NCI-H2227 (cell line): ENCODE results near the gene METTL3.

Source experiments
- DNase-seq: peaks from one replicate; lab custom pipeline; 2025; ENCODE audit not compliant: unreplicated experiment; lab: John Stamatoyannopoulos, UW

METTL3 gene

DNA sequence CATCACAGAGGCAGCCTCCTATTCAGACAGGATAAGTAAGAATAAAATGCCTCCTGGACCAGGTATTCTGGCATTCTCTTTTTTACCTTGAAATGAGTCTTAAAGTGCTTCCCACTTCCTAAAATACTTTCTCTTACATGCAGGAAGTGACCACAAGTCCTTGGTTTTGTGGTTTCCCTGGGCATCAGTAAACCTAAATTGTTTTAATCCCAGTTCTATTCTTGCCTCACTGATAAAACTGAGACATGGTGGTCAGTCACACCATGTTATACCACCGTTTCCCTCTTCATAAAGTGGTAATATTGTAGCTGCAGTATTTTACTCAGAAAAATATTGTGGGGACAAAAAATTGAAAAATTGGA, 16.2 kb upstream of the METTL3 start:
- no peak for DNase-seq

DNA sequence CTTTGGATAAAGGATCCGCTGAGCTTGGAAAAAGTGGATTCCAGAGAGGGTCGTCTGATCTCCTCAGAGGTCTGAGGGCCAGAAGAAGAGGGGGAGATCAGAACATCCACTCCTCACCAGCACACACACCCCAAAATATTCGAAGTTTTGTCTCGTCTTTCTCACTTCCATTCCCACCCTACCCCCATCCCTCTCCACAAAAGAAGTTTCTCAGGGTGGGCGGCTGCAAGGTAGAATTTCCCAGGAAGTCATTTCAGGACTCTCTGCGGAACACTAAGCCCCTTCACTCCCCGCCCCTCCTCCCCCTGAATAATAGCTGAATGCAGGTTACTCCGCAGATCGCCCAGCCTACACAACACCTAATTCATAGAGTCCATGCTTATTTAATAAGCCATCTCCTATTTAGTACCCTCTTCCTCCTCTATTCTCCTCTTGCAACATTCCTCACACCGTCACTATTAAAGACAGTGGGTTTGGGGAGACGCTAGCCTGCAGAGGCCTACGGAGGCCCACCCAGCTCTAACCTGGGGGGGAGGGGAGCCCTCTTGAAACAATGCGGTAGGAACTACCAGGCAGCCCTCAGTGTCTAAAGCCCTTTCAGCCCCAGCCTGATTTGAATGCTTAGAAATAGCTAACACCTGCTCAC, 15.7 kb upstream of the METTL3 start:
- peak; percentile 62 for DNase-seq

DNA sequence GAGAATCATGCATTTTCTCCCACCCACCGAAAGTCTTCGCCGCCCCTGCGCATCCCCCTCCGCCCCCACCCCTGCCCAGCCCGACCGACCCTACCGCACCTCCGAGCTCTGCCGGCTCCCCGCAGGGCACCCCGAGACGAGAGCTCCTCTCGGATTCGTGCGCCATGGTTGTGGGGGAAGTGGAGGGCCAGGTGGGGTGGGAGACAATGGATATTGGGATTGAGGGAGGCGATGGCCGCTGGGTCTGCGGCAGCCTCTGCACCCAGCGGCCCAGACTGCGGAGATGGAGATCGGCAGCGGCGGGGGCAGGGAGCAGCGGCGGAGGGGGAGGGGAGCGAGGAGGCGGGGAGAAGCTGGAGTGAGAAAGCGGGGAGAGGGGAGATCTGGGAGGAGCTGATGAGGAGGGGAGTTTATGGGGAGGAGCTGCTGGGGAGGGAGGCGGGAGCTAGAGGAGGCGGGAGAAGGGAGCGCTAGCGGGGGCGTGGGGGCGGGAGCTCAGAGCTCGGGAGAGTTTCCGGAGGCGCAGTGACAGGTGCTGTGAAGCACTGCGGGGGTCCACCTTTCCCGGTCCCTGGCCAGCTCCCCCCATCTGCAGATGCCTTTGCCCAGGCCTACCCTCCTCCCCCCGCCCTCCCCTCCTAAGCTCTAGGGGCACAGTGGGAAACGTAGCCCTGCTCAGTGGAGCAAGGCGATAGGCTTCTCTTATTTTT, 15.0 kb upstream of the METTL3 start, which contains the start of gene SALL2:
SALL2 (minus strand) TSS at position 385 of the 710 bp plus-strand sequence; CDS start at position 166, 219 bp downstream.
- DNase-seq: peak; percentile 91

DNA sequence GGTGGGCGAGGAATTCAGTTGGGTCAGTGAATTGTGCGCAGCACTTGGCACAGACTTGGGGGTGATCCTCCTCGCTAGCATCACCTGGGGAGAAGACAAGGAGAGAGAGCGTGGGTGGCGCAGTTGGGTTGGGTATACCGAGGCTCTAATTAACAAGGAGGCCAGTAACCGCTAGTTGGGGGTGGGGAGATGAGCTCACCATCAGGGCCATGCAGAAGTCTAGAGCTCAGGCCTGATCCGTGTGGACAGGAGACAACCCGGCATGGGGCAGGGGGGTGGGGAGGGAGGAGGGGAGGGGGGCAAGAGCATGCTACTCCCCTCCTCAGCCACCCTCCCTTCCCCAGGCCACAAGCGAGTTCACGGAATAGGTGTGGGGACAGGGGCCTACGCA, 14.4 kb upstream of the METTL3 start:
- peak; percentile 51 for DNase-seq

DNA sequence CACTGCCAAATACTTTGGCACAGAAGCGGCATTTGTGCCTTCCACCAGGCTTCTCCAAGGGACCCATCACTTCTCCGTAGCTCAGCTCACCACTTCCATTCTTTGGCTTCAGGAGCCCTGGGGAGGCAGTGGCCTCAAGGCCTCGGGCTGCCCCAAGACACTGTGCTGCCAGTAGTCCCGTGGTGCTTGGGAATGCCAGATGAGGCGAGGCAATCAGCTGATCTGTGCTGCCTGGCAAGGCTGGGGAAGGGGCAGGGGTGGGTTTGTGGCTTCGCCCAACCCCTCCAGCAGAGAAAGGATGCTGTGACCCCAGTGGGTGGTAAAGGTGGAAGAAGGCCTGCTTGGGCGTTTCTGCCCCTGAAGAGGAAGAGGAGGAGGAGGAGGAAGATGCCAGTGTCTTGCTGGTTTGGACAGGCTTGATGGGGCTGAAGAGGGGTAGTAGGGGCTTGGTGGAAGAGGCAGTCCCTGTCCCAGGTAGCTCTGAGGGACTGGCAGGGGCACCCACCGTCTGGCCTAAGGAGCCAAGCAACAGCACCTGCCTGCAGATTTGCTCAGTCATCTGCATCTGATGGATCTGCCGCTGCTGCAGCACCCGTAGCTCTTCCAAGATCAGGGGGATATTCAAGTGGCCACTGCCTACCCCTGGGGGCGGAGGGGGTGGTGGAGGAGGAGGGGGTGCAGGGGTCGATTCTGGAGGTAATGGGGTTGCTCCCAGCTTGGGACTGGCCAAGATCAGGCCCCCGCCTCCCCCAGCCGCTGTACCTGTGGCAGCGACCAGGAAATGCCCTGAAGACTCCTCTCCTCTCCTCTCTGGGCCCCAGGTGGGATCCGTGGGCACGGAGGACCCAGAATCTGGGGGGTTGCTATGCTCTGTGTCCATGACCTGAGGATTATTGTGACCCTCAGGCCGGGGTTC, 13.7 kb upstream of the METTL3 start:
- DNase-seq: no peak

DNA sequence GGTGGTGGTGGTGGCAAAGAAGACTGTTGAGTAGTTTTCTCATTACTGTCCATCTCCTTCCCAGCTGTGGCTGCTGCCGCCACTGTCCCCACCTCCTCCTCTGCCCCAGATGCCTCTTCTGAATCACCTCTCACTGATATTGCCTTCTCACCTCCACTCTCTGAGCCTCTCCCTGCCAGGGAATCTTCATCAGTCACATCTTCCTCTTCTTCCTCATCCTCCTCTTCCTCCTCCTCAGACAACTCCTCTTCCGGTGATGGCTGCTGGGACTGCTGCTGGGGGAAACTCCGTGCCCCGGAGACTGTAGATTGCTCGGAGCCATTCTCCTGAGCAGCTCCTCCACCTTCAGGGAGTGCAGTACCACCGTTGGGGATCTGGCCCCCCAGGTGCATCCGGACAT, 12.1 kb upstream of the METTL3 start:
- DNase-seq: no peak

DNA sequence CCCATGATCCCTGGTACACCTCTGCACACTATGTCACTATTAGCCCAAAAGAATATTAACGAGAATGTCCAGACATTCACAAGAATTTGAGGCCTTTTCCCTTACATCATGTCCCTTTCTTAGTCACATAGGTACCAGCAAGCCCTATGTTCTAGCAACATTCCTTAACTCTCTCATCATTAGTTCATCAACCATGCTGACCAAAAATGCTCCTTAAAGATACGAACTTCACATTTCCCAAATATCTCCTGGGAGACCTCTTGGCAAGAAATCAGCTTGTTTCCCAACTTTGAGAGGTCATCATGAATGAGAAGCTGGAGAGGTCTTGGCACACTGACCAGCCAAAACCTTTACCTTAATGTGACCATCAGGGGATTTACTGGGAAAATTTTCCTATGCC, 10.4 kb upstream of the METTL3 start:
- no peak for DNase-seq

DNA sequence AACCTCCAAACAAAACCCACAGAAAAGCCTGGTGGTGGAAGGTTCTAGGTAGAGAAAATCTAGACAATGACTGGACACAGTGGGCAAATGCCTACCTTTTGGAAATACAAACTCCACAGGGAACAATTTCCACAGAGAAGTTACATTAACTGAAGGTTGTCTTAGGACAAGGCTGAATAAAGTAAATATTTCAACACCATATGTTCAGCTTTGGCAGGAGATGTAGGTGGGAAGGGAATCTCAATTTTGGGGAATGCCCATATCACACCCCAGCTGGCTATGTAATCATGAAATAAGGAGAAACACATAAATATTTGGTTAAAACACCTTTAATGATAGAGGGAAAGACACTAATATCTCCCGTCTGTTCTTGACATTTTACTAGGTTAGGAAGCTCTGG, 9.6 kb upstream of the METTL3 start:
- no peak for DNase-seq

DNA sequence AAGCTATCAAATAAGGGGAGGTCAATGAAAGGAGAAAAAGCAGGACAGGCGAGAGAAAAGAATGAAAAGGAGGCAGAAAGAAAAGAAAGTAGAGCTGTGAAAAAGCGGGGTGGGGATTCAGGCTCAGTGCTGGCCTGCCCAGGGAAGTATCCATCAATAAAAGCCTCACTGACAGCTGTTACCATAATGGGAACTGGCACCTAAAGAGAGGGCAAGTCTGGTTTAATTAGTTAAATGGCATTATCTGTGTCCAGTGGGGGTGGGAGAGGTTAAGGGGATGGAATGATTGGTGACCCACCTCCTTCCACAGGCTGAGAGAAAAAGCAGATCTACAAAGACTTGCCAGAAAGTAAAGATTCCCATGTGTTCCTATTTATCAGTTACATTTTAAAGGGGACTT, 7.6 kb upstream of the METTL3 start:
- no peak for DNase-seq

DNA sequence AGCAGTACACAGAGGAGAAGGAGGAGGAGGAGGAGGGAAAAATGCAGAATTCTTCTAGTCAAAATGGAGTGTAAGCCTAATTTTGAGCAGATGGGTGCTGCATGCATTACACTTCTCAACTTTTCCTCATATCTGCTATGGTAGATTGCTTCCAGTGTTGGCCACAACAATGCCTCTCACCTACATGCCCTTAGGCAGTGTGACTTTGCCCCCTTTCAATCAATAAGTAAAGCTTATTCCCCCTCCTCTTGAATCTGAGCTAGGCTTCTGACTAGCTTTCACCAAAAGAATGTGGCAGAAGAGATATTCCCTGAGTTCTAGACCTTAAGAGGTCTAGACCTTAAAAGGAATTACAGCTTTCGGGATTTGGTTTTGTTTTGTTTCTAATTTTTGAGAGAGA, 3.2 kb upstream of the METTL3 start:
- no peak for DNase-seq

DNA sequence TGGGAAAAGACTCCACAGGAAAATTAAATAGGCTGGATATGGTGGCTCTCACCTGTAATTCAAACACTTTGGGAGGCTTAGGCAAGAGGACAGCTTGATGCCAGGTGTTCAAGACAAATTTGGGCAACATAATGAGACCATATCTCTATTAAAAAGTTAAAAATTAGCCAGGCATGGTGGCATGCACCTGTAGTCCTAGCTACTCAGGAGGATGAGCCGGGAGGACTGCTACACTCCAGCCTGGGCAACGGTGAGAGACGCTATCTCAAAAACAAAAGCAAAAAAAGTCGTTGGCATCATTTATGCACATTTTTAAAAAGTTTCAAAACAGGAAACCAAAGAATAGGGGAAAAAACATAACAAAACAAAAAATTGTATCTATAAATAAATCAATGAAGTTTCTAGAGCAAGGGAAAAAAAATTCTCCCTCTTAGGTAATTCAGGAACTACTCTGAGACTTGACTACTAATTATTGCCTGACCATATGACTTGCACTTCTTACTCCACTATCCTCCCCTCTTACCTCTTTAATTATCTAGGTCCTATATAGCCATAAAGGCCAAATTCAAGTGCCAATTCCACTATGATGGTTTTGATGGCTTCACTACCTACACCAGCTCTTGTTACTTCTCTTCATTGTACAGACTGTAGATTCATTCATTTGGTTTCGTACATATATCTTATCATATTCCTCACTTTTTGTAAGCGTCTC, 1.6 kb downstream of the METTL3 start:
- DNase-seq: no peak

DNA sequence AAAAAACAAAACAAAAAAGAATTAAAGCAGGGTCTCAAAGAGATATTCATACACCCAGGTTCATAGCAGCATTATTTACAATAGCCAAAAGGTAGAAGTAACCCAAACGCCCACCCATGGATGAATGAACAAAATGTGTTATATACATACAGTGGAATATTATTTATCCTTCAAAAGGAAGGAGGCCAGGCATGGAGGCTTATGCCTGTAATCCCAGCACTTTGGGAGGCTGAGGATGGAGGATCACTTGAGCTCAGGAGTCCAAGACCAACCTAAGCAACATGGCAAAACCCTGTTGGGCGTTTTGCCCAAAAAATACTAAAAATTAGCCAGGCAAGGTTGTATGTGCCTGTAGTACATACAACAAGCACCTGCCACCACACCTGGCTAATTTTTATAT, 4.6 kb downstream of the METTL3 start:
- DNase-seq: no peak

DNA sequence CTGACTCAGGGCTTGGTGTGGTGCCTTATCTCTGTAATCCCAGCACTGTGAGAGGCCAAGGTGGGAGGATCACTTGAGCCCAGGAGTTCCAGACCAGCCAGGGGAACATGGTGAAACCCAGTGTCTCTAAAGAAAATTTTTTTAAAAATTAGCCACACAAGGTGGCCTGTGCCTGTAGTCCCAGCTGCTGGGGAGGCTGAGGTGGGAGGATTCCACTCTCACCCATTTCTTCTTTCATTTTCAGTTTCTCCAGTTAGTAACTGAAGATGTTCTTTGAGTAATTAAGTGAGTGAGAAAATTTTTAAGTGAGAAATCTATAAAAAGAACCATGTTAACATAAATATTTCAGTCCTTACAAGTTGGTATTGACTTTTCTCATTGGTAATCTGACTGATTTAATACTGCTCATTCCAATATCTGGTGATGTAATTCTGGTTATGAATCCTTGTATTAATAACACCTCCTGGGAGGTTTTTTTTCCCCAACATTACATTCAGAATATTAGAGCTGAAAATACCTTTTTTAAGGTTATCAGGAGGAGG, 6.1 kb downstream of the METTL3 start:
- no peak for DNase-seq

DNA sequence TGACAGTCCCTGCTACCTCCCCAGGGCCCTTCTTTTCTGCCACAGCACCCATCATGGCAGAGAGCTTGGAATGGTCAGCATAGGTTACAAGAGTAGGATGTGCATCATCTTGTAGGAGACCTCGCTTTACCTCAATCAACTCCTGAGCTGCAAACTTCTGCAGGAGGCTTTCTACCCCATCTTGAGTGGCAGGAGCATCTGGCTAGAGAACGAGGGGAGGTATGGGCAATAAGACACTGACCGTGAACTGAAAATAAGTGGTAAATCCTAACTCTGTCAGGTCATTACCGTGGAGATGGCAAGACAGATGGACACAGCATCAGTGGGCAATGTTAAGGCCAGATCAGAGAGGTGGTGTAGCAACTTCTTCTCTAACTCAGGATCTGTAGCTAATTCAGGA, 7.8 kb downstream of the METTL3 start:
- no peak for DNase-seq

DNA sequence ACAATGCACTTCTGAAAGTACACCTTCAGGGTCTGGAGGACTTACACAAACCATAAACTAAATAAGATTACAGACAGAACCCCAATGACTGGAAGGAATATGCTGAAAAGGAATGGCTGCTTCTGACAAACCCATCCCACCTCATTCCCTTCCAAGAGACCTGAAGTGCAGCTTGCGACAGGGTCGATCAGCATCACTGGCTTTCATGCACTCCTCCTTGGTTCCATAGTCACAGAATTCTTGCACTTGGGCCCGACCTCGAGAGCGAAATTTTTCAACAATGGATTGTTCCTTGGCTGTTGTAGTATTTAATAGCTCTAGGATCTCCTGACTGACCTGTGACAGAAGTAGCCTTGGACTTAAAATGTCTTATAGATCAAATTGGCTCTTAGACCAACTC, 9.6 kb downstream of the METTL3 start:
- no peak for DNase-seq

DNA sequence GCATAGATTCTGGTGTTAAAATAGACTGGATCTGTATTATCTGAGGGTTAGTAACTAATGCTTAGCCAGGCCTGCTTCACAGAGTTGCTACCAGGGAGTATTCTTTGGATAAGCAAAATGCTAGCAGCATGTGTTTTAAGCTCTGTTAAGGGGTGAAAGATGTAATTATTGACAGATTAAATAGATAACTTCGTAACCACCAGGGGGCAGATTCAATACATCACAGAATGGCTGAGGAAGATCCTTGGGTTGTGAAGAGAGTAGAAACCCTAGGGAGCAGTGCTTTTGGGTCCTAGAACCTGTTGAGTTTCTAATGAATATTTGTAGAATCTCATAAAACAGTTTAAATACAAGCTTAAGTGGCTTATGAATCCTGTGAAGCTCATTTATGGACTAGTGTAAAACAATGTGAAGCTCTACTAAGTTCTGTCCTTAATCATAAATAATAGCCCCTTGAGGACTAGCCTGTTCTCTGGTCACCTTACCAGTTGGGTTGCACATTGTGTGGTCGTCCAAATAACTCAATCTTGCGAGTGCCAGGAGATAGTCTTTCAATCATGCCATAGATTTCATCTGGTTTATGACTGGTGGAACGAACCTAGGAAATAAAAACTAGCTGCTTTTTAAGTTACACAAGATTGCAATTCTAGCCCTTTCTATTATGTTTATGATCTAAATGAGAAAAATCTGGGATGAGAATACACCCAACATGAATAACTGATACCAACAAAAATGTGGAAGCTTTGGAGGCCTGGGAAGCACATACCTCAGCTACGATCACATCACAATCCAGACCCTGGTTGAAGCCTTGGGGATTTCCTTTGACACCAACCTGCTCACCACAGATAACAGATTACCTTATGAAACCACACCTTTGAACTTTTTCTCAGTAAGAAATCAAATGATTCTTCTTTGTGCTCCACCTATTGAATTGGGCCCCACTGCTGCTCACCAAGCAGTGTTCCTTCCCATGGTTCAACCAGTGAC, 12.3 kb downstream of the METTL3 start:
- peak; percentile 70 for DNase-seq

DNA sequence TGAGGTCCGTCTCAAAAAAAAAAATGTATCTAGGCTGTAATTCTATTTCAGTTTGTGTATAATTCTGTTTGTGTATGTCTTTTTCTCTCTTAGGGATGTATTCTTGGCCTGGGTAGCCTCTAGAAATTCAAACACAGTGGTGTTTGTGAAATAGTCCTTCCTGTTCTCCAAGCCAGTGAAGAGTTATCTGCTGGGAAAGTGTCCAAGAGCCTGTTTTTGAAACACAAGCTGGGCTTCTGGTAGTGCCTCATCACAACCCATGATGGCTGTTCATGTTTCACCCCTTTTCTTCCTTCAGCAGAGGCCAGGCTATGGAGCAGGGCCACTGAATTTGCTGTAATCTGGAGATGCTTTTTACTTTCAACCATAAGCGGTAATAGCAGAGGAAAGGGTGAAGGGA, 14.7 kb downstream of the METTL3 start:
- no peak for DNase-seq

DNA sequence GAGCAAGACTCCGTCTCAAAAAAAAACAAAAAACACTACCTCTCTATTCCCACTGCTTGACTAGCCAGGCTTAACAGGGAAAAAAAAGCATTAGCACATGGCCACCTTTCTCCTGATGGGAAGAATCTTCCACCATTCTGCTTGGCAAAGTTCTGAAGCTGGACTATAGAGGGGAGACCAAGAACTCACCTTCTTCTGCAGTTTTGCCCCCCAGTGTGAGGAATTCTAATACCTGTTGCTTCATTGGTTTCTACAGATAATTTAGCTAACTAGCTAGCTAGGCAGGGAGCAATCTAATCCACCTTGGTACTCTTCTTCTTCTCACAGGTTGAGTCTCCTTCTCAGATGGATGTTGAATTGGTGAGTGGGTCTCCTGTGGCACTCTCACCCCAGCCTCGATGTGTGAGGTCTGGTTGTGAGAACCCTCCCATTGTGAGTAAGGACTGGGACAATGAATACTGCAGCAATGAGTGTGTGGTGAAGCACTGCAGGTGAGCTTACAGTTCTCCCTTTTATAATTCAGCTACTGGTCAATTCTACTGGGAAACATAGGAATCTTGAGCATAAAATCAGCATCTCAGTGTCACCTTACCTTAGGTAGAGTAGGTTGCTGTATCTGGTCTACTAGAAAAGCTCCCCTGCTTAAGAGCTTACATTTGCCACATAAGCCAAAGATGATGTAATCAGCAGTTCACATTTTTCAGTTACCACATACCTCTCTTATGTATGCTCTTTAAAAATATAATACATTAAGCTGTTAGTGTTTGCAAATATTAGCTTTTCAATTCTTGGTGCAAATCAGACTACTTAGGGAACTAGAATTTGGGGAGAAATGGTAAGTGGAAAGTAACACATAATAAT, 16.0 kb downstream of the METTL3 start:
- no peak for DNase-seq

DNA sequence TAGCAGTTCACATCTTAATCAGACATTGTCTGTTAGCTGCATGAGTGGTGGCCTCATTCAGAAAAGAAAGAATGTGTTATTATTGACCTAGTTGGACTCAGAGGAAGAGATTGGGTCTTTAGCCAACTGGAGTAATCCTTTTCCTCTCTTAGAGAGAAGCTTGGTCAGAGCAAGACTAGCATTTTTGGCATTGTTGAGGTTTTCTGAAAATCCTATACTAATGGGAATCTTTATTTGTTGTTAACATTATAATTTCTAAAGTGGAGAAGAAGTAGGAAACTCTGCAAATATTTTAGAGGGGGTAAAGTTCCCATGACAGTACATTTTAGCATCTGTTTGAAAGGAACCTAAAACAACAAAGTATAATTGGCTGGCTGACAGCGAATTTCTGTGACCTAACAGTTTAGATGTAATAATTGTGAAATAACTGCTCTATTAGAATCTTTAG, 24.5 kb downstream of the METTL3 start:
- no peak for DNase-seq
